KOPT-K1 (cell line): ENCODE measurements around the gene TLCD4.

Experiments used
- H3K27ac ChIP-seq: fragments of 200-600 bp; sonication (generic); 2 replicates; pipeline ENCODE4 v1.5.1; 2016; ENCODE audit warnings: antibody characterized with exemption, mild to moderate bottlenecking, low read depth, low read length; ENCODE audit not compliant: poor library complexity, severe bottlenecking
- H3K36me3 ChIP-seq: fragments of 200-600 bp; sonication (generic); 2 replicates; pipeline ENCODE4 v1.5.1; 2017; ENCODE audit warnings: antibody characterized with exemption, mild to moderate bottlenecking, low read length, moderate library complexity; ENCODE audit not compliant: insufficient read depth
- H3K9me3 ChIP-seq: fragments of 200-600 bp; sonication (generic); 2 replicates; pipeline ENCODE4 v1.5.1; 2017; ENCODE audit warnings: antibody characterized with exemption, low read length, mild to moderate bottlenecking; ENCODE audit not compliant: insufficient read depth, poor library complexity, severe bottlenecking

TLCD4 gene

DNA sequence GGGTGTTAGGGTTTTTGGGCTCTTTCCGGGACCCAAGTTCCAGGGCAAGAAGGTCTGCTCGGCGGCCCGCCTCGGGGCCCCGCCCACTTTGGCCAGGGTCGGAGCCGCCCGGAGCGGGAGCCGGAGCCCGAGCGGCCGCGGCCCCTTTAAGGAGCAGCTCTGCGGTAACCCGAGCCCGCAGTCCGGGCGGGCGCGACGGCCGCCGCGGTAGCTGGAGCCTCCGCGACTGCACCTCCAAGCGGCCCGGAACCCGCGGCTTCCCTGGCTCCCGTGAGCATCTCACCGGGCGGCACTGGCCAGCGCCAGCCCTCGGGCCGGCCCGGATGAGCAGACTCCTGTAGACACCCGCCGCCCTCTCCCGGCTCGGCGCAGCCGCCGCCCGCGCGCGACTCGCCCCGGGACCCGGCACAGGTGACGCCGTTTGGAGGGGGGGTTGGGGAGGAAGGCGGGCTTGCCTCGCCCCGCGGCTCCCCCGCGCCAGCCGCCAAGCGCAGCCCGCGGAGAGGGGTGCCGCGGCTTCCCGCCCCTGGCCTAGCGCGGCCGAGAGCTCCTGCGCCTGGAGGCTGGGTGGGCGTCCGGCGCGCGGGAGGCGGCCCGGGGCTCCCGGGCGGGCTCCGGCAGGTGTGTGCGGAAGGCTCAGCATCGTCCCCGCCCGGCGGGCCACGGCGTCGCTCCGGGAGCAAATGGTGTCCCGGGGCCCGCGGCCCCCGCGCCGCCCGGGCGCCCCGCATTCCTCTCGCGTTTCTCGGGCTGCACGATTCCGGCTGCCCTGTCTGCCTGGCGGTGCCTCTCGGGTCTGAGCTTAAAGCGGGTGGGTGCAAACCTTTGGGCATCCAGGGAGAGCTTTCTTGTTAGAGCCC, at the start of gene TLCD4:
TSS of gene TLCD4 (plus strand) at position 149 of the 860 bp plus-strand sequence. CDS start 26,547 bp downstream, outside the sequence.
- H3K36me3 ChIP-seq, result no peaks in the 10 kb centered on the region
- no peaks in the 10 kb centered on the region for H3K9me3 ChIP-seq
- H3K27ac ChIP-seq, result no peak within 1 kb of the TSS

- Histone ChIP-seq H3K9me3 (no peaks in the 10 kb centered on the region), H3K36me3 (no peaks in the 10 kb centered on the region; the same call in 1 of the 2 replicates), H3K27ac (no peak overlapping the region)
Measured at GRCh38 chr1:95067568-95067967, 49.6 kb upstream of the TLCD4 start.

DNA sequence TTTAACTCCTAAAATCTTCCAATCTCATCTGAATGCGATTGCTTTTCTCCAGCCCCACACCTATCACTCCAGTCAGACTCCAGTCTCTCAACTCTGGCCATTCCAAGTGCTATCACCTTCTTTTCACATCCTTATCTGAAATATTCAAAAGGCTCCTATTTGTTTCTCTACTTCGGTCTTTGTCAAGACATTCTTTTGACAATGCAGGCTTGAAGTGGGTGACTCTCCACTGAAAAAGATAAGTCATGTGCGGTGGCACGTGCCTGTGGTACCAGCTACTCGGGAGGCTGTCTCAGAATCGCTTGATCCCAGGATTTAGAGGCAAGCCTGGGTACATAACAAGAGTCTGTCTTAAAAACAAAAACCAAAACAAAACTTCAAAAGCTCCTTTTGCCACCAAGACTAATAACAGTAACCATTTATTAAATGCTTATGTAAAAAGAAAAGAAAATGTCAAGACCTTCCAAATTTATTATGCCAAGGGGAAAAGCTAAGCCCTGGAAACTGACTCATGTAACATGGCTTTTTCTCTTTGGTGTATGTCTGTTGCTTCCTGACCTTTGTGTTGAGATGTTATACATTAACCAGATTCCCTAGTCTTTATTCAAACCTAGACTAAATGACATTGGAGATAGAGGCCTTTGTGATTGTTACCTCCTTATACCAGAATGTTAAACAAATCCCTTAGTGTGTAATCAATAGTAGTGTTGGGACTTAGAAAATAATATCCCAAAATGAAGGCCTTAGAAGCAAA, 48.0 kb upstream of the TLCD4 start:
- H3K9me3 ChIP-seq, result no peaks in the 10 kb centered on the region
- no peaks in the 10 kb centered on the region for H3K36me3 ChIP-seq
- no peak overlapping the region for H3K27ac ChIP-seq

DNA sequence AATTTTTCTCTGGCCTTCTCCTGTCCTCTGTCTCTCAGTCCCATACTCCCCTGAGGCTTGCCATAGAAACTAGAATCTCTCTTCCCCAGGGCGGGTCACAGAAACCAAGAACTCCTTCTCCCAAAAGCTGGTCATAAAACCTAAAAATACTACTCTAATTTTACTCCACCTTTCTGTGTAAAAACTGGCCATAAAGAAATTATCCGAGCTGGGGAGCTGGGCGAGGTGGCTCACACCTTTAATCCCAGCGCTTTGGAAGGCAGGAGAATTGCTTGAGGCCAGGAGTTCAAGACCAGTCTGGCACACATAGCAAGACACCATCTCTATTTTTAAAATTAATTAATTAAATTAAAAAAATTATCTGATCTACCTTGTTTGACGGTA, 47.5 kb upstream of the TLCD4 start:
- Histone ChIP-seq H3K9me3 (no peaks in the 10 kb centered on the region), H3K27ac (no peak overlapping the region), H3K36me3 (no peaks in the 10 kb centered on the region)

GRCh38 chr1:95071539-95071938, 45.6 kb upstream of the TLCD4 start:
- no peaks in the 10 kb centered on the region for H3K9me3 ChIP-seq
- no peaks in the 10 kb centered on the region for H3K36me3 ChIP-seq
- H3K27ac ChIP-seq, result no peak overlapping the region

DNA sequence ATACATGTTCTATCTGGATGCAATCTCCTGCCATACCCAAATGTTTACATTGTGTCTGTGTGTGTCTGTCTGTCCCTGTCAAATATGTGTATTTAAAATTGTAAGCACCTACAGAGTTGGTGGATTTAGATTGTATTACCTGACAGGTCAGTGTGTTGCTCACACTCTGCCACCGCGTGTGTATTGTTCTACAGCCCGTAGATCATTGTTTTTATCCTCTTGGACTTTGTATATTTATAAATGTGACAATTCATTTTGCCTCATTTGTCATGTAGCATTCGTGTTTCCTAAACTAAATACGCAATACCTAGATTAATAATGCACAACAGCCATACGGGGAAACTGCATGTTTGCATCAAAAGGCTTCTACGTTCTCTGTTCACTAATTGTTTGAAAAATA, 45.0 kb upstream of the TLCD4 start:
- no peaks in the 10 kb centered on the region for H3K9me3 ChIP-seq
- H3K36me3 ChIP-seq, result no peaks in the 10 kb centered on the region
- peak overlapping the region; percentile 68 for H3K27ac ChIP-seq

- H3K27ac ChIP-seq, result peak within 1 kb of the TSS; percentile 68
- no peaks in the 10 kb centered on the region for H3K9me3 ChIP-seq
- H3K36me3 ChIP-seq, result no peaks in the 10 kb centered on the region
Measured at GRCh38 chr1:95072532-95073419, 44.4 kb upstream of the TLCD4 start, which contains the start of gene ALG14. Gene ALG14 (minus strand): TSS chr1:95072951. CDS start chr1:95072898, 53 bp downstream.

DNA sequence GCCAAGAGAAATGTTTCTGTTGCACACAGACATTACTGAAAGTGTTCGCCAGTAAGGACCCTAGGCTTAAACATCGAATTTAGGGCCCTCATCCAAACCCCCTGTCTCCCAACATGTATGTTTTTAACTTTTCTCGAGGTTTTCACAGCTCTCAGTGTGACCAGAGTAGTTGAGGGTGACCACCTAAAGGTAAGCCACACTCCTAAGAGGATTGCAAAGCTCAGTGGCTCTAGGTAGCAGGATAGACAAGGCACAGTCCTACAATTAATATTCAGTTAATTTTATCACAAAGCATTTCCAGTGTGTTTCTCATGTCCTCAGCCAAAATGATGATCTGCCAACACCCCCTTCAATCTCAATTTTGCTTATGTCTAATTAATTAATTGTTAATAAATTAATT, 43.7 kb upstream of the TLCD4 start:
- Histone ChIP-seq H3K36me3 (no peaks in the 10 kb centered on the region), H3K9me3 (no peaks in the 10 kb centered on the region), H3K27ac (peak overlapping the region; percentile 68)

- H3K36me3 ChIP-seq, result no peaks in the 10 kb centered on the region
- H3K9me3 ChIP-seq, result no peaks in the 10 kb centered on the region
Measured at GRCh38 chr1:95076034-95076433, 41.1 kb upstream of the TLCD4 start.

GRCh38 chr1:95080446-95080845, 36.7 kb upstream of the TLCD4 start:
- H3K27ac ChIP-seq, result no peak overlapping the region
- H3K36me3 ChIP-seq, result no peaks in the 10 kb centered on the region
- no peaks in the 10 kb centered on the region for H3K9me3 ChIP-seq

More at GRCh38 chr1:95076034-95076433, 41.1 kb upstream of the TLCD4 start:
- no peak overlapping the region for H3K27ac ChIP-seq

- Histone ChIP-seq H3K9me3 (no peaks in the 10 kb centered on the region), H3K27ac (no peak overlapping the region), H3K36me3 (no peaks in the 10 kb centered on the region)
Measured at GRCh38 chr1:95080879-95081278, 36.3 kb upstream of the TLCD4 start.

GRCh38 chr1:95084317-95085176, 32.6 kb upstream of the TLCD4 start:
- H3K36me3 ChIP-seq, result no peaks in the 10 kb centered on the region
- no peak overlapping the region for H3K27ac ChIP-seq
- H3K9me3 ChIP-seq, result no peaks in the 10 kb centered on the region

DNA sequence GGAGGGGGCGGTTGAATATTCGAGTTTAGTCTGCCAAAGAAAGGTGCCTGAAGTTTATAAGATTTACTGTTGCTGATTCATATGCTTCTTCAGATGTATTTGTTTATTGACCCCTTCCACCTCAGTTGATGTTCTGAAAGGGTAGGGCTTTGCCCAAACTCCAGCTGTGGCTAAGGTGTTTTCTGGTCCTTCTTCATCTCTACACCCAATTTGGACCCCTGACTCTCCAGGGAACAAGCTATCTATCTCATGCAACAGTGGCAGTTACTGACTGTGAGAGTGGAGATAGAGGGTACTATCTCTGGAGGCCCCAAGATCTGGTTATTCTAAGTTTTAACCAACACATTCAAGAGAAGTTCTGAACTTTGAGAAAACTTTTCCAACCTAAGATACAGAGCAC, 31.8 kb upstream of the TLCD4 start:
- Histone ChIP-seq H3K27ac (no peak overlapping the region), H3K9me3 (peaks cover 4% of the 10 kb centered on the region), H3K36me3 (no peaks in the 10 kb centered on the region)

DNA sequence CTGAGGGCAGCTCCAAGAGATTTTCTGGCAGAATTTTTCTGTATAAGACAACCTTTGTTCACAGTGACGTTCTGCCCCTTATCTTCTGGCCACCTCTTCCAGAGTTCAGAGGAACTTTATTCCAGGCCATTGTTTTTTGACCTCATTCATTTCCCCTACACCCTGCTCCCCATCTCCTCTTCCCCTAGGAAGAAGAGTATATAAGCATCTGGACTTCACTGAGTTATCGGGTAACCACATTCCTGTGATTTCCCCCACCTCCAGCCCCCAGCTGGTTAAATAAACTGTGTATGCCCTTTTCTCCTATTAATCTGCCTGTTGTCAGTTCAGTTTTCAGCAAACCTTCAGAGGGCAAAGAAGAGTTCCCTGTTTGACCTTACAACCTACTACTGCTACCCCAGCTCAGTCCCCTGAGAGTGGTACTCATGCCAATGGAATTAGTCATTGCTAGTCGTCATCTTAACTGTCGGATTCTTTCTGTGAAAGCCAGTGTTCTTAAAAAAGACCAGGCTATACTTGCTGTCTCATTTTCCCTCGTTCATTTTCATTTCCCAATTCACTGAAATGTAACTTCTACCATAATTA, 30.1 kb upstream of the TLCD4 start:
- Histone ChIP-seq H3K9me3 (peaks cover 4% of the 10 kb centered on the region), H3K36me3 (no peaks in the 10 kb centered on the region), H3K27ac (no peak overlapping the region)
